ENCODE measurements around the gene FNIP2.
"Not testable (repeated sequence)": the region's sequence is repeated elsewhere in the genome, so short reads cannot be mapped to it uniquely, and the experiment has no call there.

Gene FNIP2

DNA sequence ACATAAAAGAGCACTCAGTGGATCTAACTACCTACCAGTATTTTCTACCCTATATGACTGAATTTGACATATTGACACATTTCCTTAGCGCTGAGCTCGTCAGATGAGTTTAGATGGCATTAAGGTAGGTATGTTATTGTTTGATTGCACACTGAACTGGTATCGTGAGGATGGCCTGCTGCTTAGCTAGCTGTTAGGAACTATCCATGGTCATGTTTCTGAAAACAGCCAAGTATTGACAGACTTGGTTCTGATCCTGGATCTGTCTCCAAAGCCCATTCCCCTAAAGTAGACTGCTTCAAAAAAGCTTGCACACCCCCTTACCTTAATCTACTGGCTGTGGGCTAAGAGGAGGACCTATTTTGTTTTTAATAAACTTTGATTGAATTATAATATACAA lies 32.9 kb downstream of the FNIP2 start:
- DNase-seq (ENCODE audit: low read depth), result no peak
- no peak overlapping the region for H3K4me3 ChIP-seq (ENCODE audit: low read length)
- TF ChIP-seq, protein P1, sequence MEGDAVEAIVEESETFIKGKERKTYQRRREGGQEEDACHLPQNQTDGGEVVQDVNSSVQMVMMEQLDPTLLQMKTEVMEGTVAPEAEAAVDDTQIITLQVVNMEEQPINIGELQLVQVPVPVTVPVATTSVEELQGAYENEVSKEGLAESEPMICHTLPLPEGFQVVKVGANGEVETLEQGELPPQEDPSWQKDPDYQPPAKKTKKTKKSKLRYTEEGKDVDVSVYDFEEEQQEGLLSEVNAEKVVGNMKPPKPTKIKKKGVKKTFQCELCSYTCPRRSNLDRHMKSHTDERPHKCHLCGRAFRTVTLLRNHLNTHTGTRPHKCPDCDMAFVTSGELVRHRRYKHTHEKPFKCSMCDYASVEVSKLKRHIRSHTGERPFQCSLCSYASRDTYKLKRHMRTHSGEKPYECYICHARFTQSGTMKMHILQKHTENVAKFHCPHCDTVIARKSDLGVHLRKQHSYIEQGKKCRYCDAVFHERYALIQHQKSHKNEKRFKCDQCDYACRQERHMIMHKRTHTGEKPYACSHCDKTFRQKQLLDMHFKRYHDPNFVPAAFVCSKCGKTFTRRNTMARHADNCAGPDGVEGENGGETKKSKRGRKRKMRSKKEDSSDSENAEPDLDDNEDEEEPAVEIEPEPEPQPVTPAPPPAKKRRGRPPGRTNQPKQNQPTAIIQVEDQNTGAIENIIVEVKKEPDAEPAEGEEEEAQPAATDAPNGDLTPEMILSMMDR (conservative IDR thresholded peaks at IDR 0.05; ENCODE audit: low read depth, low read length), result no peak

DNA sequence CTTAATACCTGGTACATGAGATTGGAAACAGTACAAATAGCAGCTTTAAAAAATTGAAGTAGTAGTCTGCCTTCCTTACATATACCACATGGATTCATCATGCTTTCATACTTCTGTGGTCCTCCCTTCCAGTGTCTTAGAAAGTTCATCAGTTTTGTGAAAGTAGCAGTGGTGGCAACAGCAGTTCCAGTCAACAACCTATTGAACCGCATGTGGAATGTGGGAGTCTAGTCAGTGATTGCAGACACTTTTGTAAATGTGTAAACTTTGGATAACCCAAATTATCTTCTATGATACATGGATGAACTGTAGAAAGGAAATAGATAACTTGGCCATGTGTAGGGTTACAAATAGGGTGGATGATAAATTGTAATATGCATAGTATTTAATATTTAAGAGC lies 34.1 kb downstream of the FNIP2 start:
- DNase-seq (ENCODE audit: low read depth), result no peak
- TF ChIP-seq, protein P1 (conservative IDR thresholded peaks at IDR 0.05; ENCODE audit: low read depth, low read length), result no peak

GRCh38 chr4:158805635-158806471 lies 37.0 kb downstream of the FNIP2 start:
- H3K4me3 ChIP-seq (ENCODE audit: low read length), result peak overlapping the region; percentile 71
- TF ChIP-seq, protein P1 (conservative IDR thresholded peaks at IDR 0.05; ENCODE audit: low read depth, low read length), result no peak
- DNase-seq (ENCODE audit: low read depth), result peak; percentile 99

More for the DNA sequence above, 34.1 kb downstream of the FNIP2 start:
- H3K4me3 ChIP-seq (ENCODE audit: low read length), result no peak overlapping the region

DNA sequence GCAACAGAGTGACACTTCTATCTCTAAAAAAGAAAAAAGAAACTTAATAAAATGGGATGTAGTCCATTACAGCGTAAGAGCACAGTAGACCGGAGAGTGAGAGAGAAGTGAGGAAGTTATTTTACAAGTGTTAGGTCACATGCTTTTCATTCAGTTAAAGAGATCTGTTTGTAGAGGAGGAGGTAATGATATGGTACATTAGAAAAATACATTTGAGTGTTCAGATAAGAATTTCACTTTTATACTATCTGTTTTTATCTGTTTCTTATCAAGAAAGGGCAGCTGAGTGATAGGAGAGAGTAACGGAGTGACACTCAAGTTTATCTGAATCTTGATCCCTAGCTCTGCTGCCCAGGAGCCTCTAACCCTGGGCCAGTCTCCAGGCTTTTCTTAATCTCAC lies 38.9 kb downstream of the FNIP2 start:
- TF ChIP-seq, protein P1 (conservative IDR thresholded peaks at IDR 0.05; ENCODE audit: low read depth, low read length), result no peak

DNA sequence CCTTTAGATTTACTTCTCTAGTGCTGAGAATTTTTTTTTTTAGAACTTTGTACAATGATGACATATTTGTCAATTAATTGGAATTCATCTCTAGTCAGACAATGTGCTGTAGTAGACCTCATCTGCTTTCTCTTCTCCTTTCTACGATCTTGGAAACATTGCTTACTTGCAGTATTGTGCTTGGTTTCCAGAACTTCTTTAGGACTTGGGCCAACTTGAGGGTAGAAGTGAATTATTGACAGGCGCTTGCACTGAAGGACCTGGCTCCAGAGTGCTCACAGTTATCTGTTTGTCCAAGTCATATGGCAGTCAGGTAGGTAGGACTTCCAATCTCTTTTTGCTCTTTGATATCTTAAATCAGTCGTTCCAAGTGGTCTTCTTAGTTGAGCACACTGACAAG lies 39.6 kb downstream of the FNIP2 start:
- DNase-seq (ENCODE audit: low read depth), result no peak
- H3K4me3 ChIP-seq (ENCODE audit: low read length), result peak overlapping the region; percentile 71
- TF ChIP-seq, protein P1 (conservative IDR thresholded peaks at IDR 0.05; ENCODE audit: low read depth, low read length), result no peak

More for the DNA sequence above, 38.9 kb downstream of the FNIP2 start:
- H3K4me3 ChIP-seq (ENCODE audit: low read length), result peak overlapping the region; percentile 71
- DNase-seq (ENCODE audit: low read depth), result no peak

DNA sequence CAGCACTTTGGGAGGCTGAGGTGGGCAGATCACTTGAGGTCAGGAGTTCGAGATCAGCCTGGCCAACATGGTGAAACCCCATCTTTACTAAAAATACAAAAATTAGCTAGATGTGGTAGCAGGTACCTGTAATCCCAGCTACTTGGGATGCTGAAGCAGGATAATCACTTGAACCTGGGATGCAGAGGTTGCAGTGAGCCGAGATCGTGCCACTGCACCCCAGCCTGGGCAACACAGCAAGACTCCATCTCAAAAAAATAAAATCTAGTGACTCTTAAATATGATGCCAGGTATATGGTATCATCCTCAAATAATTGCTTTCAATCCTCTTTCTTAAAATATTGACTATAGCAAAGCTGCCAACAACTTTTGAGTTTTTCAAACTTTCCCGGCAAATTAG lies 40.4 kb downstream of the FNIP2 start:
- not testable (repeated sequence) for DNase-seq (ENCODE audit: low read depth)
- peak overlapping the region; percentile 10 for H3K4me3 ChIP-seq (ENCODE audit: low read length)

- TF ChIP-seq, protein P1 (conservative IDR thresholded peaks at IDR 0.05; ENCODE audit: low read depth, low read length), result no peak
- DNase-seq (ENCODE audit: low read depth), result peak; percentile 100
- H3K4me3 ChIP-seq (ENCODE audit: low read length), result peak overlapping the region; percentile 28
Observed at GRCh38 chr4:158809611-158810486, 41.0 kb downstream of the FNIP2 start.

All from retinal pigment epithelial cell (primary cell).